HG03280 (cell line): Measurements from ENCODE around the gene THEMIS2.
"Not testable (repeated sequence)": the region's sequence is repeated elsewhere in the genome, so short reads cannot be mapped to it uniquely, and the experiment has no call there.

Experiments
- ATAC-seq: cut with Tn5 transposase; IDR thresholded peaks from one replicate; pipeline ENCODE4 v1.9.1; 2021; ENCODE audit warnings: mild to moderate bottlenecking, moderate library complexity; ENCODE audit not compliant: unreplicated experiment

The THEMIS2 gene

DNA sequence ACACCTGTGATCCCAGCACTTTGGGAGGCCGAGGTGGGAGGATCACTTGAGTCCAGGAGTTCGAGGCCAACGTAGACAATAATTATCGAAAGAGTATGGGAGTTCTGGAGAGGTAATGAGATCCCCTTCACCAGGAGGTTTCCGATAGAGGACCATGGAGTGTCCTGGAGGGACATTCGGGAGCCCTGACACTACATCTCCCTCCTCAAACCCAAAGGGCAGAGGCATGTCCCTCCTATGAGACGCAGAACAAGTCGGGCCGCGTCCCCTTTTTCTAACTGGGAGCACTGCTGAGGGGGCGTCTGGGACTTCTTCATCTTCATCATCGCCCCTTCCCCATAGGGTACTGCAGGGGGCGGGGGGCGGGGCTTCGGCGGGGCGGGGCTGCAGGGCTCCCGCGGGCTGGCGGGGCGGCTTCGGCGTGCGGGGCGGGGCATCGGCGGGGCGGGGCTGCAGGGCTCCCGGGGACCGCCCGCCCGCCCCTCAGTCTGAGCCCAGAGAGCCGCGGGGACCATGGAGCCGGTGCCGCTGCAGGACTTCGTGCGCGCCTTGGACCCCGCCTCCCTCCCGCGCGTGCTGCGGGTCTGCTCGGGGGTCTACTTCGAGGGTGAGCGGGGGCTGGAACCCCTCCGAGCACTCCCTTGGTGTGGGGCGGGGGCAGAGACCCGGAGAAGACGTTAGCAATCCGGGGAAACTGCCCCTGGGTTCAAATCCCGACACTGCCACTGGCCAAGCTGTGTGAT lies at the start of gene THEMIS2:
Gene THEMIS2 (plus strand): TSS at position 486 of the 743 bp plus-strand sequence. CDS start 28 bp downstream, at position 514.
- no peak for ATAC-seq

DNA sequence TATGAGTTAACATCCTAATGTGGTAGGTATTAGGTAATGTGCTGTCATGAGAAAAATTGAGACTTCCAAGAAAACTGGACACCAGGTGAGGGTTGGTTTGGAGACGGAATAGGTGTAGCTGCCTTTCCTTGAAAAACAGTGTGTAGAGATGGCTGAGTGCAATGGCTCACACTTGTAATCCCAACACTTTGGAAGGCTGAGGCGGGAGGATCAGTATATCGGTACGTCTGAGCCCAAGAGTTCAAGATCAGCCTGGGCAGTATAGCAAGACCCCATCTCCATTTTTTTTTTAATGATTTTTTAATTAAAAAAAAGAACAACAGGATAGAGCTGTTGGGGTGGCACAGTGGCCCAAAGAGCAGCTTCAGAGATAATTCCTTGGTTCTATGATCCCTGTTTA lies 48.6 kb upstream of the THEMIS2 start:
- ATAC-seq, result no peak

DNA sequence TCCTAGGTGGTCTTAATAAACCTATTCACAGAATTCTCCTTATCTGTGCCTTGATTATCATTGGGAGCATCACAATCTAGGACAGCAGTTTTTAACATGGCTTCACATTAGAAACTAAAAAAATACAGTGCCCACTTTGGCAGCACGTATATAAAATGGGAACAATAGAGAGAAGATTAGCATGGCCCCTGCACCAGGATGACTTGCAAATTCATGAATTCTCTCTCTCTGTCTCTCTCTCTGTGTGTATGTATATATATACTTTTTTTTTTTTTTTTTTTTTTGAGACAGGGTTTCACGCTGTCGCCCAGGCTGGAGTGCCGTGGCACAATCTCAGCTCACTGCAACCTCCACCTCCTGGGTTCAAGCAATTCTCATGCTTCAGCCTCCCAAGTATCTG lies 47.9 kb upstream of the THEMIS2 start:
- no peak for ATAC-seq

DNA sequence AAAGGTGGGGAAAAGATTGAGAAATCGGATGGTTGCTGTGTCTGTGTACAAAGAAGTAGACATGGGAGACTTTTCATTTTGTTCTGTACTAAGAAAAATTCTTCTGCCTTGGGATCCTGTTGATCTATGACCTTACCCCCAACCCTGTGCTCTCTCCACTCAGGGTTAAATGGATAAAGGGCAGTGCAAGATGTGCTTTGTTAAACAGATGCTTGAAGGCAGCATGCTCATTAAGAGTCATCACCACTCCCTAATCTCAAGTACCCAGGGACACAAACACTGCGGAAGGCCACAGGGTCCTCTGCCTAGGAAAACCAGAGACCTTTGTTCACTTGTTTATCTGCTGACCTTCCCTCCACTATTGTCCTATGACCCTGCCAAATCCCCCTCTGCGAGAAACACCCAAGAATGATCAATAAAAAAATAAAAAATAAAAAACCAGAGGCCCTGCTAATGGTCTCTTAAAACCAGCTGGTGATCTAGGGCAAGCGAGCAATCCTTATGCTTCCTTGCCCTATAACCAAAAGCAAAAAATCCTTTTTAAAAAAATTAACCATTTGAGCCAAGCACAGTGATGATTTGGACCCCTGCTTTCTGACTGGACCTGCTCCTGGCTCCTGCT lies 42.9 kb upstream of the THEMIS2 start:
- not testable (repeated sequence) for ATAC-seq

DNA sequence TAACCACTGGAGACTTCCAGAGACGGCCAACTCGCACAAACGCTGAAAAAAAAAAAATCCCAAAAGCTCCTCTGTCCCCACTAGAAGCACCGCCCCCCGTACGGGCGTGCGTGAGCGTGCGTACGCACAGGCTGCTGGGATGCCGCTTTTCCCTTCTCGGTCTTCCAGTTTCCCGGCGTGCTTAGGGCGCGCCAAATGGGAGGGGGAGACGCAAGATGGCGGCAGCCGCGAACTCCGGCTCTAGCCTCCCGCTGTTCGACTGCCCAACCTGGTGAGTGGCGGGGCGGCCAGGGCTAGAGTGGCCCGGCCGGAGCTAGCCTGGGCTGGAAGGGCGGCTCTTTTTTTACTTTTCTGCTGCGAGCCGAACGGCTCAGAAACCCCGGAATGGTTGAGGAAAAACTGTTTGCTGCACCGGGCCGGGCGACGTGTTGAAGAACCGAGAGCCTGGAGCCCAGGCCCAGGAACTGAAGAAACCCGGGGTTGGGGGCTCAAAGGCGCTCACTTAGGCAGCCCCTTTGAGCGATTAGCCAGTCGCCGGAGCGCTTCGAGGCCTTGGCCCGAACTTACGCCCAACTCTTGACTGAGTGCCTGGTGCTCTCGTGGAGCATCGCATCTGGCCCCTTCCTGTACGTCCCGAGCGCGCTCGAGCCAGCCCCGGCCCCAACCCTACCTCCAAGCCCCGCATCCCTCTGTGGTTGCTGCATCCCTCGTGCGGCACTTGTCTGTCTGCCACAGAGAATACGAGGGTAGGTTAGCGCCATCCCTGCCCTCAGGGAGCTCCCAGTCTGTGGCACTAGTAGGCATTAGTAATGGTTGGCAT lies 41.5 kb upstream of the THEMIS2 start, which contains the start of gene PPP1R8:
Gene PPP1R8 (plus strand): TSS at position 162 of the 820 bp plus-strand sequence. CDS start 54 bp downstream, at position 216.
- ATAC-seq, result peak; percentile 90

DNA sequence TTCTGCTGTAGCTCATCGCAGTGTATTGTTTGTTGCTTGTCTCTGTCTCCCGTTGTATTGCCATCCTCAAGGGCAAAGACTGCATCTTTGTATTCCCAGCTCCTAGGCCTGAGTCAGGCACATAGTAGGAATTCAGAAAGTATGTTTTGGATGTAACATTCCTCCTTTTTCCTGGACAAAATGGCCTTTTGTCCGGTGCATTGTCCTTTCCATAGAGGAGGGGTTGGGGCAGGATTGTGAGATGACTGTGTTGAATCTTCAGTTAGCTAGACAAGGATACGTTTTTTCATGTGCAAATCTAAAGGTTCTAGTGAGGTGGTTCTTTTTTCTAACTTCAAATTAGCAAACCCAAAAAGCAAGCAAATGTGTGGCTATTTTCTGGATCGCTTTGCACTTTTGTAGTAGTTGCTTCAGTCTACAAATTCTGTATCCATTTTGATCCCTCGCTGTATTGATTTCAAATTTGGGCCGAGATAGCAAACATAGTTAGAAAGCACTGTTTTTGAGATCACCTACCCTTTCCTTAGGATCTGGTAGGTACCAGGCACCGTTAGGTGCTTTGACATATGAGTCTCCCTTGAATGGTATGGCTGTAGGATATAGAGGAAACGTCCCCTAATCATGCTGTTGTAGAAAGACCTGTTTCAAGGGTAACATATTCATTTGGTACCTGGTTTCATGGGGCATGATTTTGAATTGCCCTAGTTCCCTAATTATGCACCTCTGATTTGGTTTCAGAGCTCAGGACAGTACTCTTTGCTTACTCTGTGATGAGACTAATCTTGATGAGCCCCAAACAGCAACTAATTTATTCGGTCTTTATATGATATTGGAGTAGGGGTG lies 40.6 kb upstream of the THEMIS2 start:
- ATAC-seq, result no peak

DNA sequence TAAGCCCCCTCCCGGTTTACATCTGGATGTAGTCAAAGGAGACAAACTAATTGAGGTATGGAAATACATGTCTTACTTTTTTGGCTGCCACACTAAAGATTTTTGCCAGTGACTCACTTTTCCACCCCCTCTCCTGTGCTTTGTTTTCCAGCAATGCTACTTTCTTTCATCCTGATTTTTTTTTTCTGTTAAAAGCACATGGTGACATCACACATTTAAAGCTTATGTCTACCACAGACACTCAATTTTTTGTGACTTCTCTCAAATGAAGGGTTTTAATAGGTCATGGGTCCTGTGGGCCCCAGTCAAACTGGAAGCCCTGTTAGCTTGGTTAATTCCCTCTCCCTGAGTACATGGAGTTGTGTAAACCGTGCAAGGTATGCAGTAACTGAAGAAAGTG lies 39.6 kb upstream of the THEMIS2 start:
- no peak for ATAC-seq

DNA sequence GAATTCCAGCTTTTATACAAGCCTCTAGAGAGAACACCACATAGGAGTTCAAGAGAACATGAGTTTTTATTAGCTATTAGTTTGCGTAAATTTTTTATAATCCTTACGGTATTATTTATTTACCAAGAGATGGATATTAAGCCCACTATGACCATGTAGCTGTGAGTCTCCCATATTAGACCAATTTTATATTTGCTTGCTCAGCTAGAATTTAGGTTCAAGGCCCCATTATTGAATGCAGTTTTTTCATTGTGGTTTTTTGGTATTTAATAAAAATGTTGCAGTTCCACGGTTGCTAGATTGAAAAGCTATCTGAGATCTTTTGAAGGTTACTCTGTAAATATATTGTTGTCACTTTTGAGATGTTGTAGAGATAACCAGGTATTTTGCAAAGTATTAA lies 38.9 kb upstream of the THEMIS2 start:
- no peak for ATAC-seq

DNA sequence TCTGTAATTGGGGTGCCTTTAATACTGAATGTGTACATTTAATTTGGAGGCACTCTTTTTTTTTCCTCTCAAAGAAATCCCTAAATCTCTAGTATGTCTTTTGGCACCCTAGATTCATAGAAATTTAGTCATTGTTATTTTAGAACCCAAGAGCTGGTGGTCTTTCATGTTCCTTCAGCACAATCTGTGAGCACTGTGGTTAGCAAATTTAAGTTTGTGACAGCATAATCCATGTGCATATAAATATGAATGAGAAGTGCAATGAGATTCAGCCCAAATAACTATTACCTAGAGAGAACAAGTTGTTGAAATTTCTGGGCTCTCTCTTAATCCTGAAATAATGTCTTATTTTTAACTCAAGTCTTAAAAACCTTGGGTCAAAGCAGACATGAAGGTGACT lies 37.3 kb upstream of the THEMIS2 start:
- no peak for ATAC-seq

DNA sequence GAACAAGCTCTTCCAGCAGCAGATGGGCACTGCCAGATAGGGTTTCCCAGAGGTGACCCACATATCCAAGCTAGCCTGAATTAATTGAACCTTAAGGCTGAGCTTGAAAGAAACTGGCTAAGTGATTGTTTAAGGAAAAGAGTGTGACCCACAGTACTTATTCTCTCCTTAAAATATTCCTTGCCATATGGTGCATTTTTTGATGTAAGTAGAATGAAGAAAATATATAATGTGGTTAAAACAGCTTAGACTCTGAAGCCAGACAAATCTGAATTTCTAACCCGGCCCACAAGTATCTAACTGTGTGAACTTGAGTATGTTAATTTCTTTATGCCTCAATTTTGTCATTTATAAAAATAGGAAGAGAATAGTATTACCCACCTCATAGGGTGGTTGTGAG lies 36.8 kb upstream of the THEMIS2 start:
- no peak for ATAC-seq

DNA sequence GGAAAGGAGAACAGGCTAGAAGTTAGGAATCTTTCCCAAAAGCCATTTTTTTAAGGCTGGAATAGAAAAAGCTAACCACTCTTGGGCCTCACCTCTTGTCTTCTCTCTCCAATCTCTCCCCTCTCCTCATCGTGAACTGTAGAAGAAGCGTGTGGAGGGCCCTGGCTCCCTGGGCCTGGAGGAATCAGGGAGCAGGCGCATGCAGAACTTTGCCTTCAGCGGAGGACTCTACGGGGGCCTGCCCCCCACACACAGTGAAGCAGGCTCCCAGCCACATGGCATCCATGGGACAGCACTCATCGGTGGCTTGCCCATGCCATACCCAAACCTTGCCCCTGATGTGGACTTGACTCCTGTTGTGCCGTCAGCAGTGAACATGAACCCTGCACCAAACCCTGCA lies 22.4 kb upstream of the THEMIS2 start:
- no peak for ATAC-seq

DNA sequence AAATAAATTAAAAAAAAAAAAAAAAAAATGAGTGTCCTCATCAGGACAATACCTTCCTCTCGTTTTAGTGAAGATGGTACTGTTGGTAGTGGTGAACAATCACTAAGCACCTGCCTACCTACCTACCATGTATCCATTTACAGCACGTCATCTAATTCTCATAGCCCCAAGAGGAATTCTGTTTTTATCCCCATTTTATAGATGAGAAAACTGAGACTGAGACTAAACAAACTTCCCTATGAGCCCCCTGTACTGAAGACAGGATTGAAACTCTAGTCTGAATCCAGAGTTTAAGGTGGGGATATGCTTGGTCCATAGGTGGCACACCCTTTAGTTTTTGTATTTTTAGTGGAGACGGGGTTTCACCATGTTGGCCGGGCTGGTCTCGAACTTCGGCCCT lies 17.3 kb upstream of the THEMIS2 start:
- ATAC-seq, result no peak

DNA sequence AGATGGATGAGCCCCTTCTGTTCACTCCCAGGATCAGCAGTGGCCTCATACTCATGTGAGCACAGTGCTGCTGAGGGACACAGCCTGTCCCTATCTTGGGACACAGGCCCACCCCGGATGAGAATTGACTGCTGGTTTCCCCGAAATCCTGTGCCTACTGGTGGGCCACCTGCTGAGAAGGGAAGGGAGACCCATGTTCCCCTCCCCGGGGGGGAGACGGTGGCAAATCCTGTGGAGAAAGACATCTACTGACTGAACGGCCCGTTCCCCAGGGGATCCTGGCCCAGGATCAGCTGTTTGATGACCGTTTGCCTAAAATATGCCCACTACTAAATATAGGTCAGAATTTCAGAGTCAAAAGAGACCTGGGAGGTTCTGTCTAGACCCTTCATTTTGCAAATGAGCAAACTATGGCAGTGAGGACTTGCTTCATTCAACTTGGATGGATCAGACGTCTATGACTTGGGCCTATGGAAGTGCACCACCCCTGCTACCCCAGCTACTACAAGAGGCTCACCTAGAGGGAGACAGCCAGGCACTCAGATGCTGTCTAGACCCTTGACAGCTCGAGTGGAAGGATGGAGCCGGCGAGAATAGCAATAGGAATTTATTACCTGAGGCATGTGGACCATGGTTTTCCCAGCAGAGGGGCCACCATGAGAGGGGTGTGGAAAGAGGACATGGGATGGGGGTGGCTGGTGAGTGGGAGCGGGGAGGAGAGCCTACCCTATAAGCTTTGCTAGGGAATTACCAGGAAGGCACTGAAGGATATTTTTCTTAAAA lies 15.6 kb upstream of the THEMIS2 start:
- no peak for ATAC-seq

DNA sequence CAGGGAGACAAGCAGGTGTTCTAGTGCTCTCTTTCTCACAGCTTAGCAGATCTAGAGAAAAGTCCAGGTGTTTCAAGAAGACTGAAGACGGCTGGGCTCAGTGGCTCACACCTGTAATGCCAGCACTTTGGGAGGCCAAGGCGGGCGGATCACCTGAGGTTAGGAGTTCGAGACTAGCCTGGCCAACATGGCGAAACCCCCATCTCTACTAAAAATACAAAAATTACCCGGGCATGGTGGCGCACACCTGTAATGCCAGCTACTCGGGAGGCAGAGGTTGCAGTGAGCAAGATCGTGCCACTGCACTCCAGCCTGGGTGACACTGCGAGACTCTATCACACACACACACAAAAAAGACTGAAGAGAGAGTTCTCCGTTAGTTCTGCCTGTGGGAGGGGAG lies 14.8 kb upstream of the THEMIS2 start:
- ATAC-seq, result not testable (repeated sequence)

DNA sequence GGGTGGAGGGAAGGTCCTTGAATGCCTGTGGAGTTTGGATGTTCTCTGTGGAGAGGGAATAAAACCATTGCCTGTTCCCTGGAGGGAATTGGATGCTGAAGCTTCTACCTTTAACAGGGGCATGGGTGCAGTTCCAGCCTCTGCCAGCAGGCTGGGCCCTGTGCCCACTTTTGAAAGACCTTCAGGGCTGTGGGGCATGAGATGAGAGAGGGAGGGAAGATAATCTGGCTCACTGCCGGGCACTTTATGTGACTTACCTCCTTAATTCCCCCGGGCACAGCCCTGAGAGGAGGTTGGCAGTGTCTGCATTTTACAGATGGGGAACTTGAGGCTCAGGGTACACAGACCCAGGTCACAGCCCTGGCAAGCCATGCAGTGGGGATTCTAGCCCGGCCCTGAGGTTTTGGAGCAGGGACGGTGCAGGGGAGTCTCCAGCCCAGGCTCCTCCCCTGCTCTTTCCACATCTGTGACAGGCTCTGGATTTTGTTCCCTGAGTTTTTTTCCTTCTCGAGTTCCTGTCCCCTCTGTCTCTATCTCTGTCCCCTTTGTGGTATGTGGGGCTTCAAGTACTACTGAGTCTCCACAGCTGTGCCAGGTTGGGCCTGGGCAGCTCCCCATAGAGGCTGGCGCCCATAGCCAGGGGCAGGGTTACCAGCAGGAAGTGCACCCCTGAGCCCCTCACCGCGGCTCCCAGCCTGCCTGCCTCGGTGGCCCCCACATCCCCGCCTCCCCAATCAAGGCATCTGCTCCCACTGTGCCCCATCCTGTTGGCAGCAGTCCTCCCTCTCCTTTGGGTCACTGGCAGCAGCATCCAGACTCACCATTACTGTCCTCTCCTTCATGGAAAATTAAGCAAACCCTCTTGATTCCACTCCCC lies 14.0 kb upstream of the THEMIS2 start:
- ATAC-seq, result no peak

DNA sequence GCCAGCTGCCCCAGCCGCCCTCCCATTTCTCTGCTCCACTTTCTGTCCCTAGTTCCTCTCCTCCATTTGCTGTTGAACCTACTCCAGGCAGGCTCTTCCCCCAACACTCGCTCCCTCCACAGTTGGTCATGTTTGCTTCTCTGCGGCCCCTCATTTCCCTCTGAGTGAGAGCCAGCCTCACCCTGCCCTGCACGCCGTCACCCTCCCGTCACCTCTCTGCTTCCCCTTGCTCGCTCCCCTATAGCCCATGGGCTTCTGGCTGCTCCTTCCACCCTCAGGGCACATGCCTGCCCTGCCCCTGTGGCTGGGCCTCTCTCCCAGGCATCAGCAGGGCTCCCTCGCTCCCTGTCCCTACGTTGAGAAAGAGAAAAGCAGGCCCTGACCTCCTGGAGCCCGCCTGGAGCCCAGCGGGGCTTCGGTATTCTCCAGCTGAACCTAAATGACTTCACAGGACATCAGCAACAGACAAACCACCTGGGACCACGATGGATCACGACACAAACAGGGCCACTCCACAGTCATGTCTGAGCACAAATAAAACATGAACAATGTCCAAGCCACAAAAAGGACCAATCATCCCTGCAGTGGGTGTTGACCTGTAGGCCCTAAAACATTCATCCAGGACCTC lies 13.3 kb upstream of the THEMIS2 start:
- ATAC-seq, result no peak

DNA sequence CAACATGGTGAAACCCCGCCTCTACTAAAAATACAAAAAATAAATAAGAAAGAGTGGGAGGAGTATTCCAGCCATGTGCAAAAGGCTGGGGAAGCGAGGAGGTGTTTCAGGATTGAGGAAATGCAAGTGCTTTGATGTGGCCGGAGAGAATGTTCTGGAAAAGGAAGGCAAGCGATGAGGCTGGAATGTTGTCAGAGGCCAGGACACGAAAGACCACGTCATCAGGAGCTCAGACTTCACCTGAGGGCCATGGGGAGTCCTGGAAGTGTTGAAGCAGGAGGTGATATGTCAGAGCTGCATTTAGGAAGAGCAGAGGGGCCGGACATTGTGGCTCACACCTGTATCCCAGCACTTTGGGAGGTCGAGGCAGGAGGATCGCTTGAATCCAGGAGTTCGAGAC lies 10.9 kb upstream of the THEMIS2 start:
- no peak for ATAC-seq

DNA sequence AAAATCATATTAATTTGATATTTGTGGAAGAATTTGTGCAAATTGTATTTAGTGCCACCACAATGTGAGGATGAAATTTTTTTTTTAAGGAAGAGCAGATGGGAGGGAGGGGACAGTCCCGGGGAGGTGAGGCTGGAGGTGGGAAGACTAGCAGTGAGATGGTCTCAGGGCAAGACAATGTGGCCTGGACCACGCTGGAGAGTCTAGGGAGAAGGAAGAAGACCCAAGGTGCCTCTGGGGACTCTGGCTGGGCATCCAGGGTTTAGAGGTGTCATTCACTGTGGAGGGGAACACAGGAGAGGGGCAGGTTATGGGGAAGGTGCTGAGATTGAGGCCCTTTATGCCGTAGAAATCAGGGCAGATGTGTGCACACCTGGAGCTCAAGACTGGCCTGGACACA lies 10.3 kb upstream of the THEMIS2 start:
- ATAC-seq, result no peak
